OCI-LY7 (cell line): ENCODE measurements around the gene EBLN2. TPM values are rescaled to one million over a fixed set of nuclear protein-coding genes. Genes with fewer than 3 reads are reported as not detected.

Experiments
- BruUV-seq: library from RNA; stranded (reverse); fragments of 400-500 nt; replicated peaks from 2 replicates; lab custom pipeline; 2021; lab: Mats Ljungman, UMichigan
- CTCF ChIA-PET: fragments of 300-600 bp; sonication (Branson Sonifier 250); formaldehyde crosslinking; loops from one replicate; lab custom pipeline; 2022; ENCODE audit warnings: antibody characterized with exemption; ENCODE audit not compliant: unreplicated experiment; lab: Charles Lee
- POLR2A ChIA-PET: fragments of 300-600 bp; sonication (Branson Sonifier 250); formaldehyde crosslinking; loops from one replicate; lab custom pipeline; 2022; ENCODE audit warnings: antibody characterized with exemption; lab: Charles Lee
- DNase-seq: peaks from one replicate; pipeline ENCODE4 v3.0.0-alpha.2; 2015; ENCODE audit warnings: low spot score
- H2AFZ ChIP-seq: fragments of 200-600 bp; sonication (generic), shearing (Covaris generic); 2 replicates; pipeline ENCODE4 v1.6.1; 2014; ENCODE audit warnings: mild to moderate bottlenecking, antibody characterized with exemption, low read length, moderate library complexity
- H3K27ac ChIP-seq: fragments of 200-600 bp; sonication (generic); 2 replicates; pipeline ENCODE4 v1.5.1; 2014; ENCODE audit warnings: mixed run types, low read depth, mild to moderate bottlenecking, moderate library complexity, low read length, inconsistent platforms; ENCODE audit not compliant: poor library complexity, severe bottlenecking
- H3K36me3 ChIP-seq: fragments of 200-600 bp; sonication (generic); 2 replicates; pipeline ENCODE4 v1.6.1; 2014; ENCODE audit warnings: mild to moderate bottlenecking, antibody characterized with exemption, low read length, moderate library complexity, mixed read lengths; ENCODE audit not compliant: insufficient read depth
- H3K4me1 ChIP-seq: fragments of 200-600 bp; sonication (generic); 2 replicates; pipeline ENCODE4 v1.5.1; 2014; ENCODE audit warnings: mild to moderate bottlenecking, low read length; ENCODE audit not compliant: insufficient read depth, poor library complexity, severe bottlenecking
- H3K4me2 ChIP-seq: fragments of 200-600 bp; sonication (generic); 2 replicates; pipeline ENCODE4 v1.6.1; 2014; ENCODE audit warnings: mild to moderate bottlenecking, low read length
- H3K4me3 ChIP-seq: fragments of 200-600 bp; sonication (generic); 2 replicates; pipeline ENCODE4 v1.5.1; 2014; ENCODE audit warnings: mild to moderate bottlenecking, low read depth, low read length; ENCODE audit not compliant: poor library complexity, severe bottlenecking
- H3K79me2 ChIP-seq: fragments of 200-600 bp; sonication (generic); 2 replicates; pipeline ENCODE4 v1.6.1; 2016; ENCODE audit warnings: low read depth, mild to moderate bottlenecking, low read length, moderate library complexity, mixed read lengths; ENCODE audit not compliant: insufficient read depth
- H3K9me2 ChIP-seq: fragments of 200-600 bp; sonication (generic); 2 replicates; pipeline ENCODE4 v1.6.1; 2016; ENCODE audit warnings: mild to moderate bottlenecking, low read length, mixed read lengths; ENCODE audit not compliant: insufficient read depth
- H3K9me3 ChIP-seq: fragments of 200-600 bp; sonication (generic); 2 replicates; pipeline ENCODE4 v1.6.1; 2014; ENCODE audit warnings: mild to moderate bottlenecking, mixed run types, low read length, mixed read lengths
- H4K20me1 ChIP-seq: fragments of 200-600 bp; sonication (generic); 2 replicates; pipeline ENCODE4 v1.6.1; 2014; ENCODE audit warnings: mild to moderate bottlenecking, antibody characterized with exemption, low read length, moderate library complexity, mixed read lengths; ENCODE audit not compliant: insufficient read depth
- CTCF ChIP-seq: fragments of 200-600 bp; sonication (generic); conservative IDR thresholded peaks from 2 replicates; pipeline ENCODE4 v1.5.1; 2014; ENCODE audit warnings: mild to moderate bottlenecking, antibody characterized with exemption, low read length, moderate library complexity, mixed read lengths
- EZH2phosphoT487 ChIP-seq: fragments of 200-600 bp; sonication (generic); IDR thresholded peaks from 2 replicates; pipeline ENCODE4 v1.6.1; 2018; ENCODE audit warnings: low read depth, borderline replicate concordance, mild to moderate bottlenecking, mixed run types, antibody characterized with exemption, low read length, moderate library complexity, mixed read lengths
- intact Hi-C: fragments of 100-400 bp; cut with micrococcal nuclease; formaldehyde crosslinking; loops from one replicate; pipeline ENCODE4 v1.10.0; 2022; ENCODE audit not compliant: unreplicated experiment
- total RNA-seq, 2 experiments: library from RNA; depleted of rRNA in 1 of 2; stranded (reverse); fragments of >200 nt in 1 of 2; shearing (Covaris generic) in 1 of 2; gene quantifications; 2 replicates each; pipeline ENCODE4 v1.2.3, GENCODE V29; 2014 to 2022

EBLN2 gene
- total RNA-seq, 2 experiments from 2014 or later = 9.3 to 10.5 TPM

- TF ChIP-seq CTCF (no peak), EZH2phosphoT487 (no peak)
- H3K4me1 ChIP-seq = no peaks in the 10 kb centered on the region
- no peaks in the 10 kb centered on the region for H3K9me2 ChIP-seq
- H3K9me3 ChIP-seq = no peaks in the 10 kb centered on the region
- POLR2A ChIA-PET = no interaction called here
- CTCF ChIA-PET = no interaction called here
- H4K20me1 ChIP-seq = no peaks in the 10 kb centered on the region
- H3K79me2 ChIP-seq = no peaks in the 10 kb centered on the region
- H3K27ac ChIP-seq = no peak overlapping the region
- H2AFZ ChIP-seq = no peak overlapping the region
- no peak for DNase-seq
- H3K36me3 ChIP-seq = 0 out of 2 replicates have a peak, but pooled peaks cover under 1% of the 10 kb centered on the region
- no peak overlapping the region for H3K4me2 ChIP-seq
- BruUV-seq = no TSS peak
- intact Hi-C loops = no loop called here
- no peak overlapping the region for H3K4me3 ChIP-seq
These were observed 11.7 kb downstream of the EBLN2 start for GRCh38 chr3:73073091-73073707.

- TF ChIP-seq EZH2phosphoT487 (no peak), CTCF (no peak)
- POLR2A ChIA-PET = no interaction called here
- no peaks in the 10 kb centered on the region for H3K79me2 ChIP-seq
- no peak overlapping the region for H3K27ac ChIP-seq
- no peaks in the 10 kb centered on the region for H3K9me3 ChIP-seq
- CTCF ChIA-PET = no interaction called here
- no peaks in the 10 kb centered on the region for H3K9me2 ChIP-seq
- H3K4me1 ChIP-seq = no peaks in the 10 kb centered on the region
- H3K36me3 ChIP-seq = no peaks in the 10 kb centered on the region
- H3K4me2 ChIP-seq = no peak overlapping the region
- H3K4me3 ChIP-seq = no peak overlapping the region
- H4K20me1 ChIP-seq = no peaks in the 10 kb centered on the region
- intact Hi-C loops = no loop called here
- H2AFZ ChIP-seq = no peak overlapping the region
- no TSS peak for BruUV-seq
- no peak for DNase-seq
These were observed 13.3 kb downstream of the EBLN2 start for GRCh38 chr3:73074781-73075180.

- intact Hi-C loops = no loop called here
- no peaks in the 10 kb centered on the region for H3K4me1 ChIP-seq
- no peaks in the 10 kb centered on the region for H3K79me2 ChIP-seq
- CTCF ChIA-PET = no interaction called here
- no TSS peak for BruUV-seq
- H3K27ac ChIP-seq = no peak overlapping the region
- DNase-seq = no peak
- H2AFZ ChIP-seq = no peak overlapping the region
- no peak overlapping the region for H3K4me2 ChIP-seq
- TF ChIP-seq EZH2phosphoT487 (no peak), CTCF (no peak)
- H3K9me2 ChIP-seq = no peaks in the 10 kb centered on the region
- H3K9me3 ChIP-seq = no peaks in the 10 kb centered on the region
- no peaks in the 10 kb centered on the region for H4K20me1 ChIP-seq
- no peaks in the 10 kb centered on the region for H3K36me3 ChIP-seq
- POLR2A ChIA-PET = interaction anchor here (1.0 kb wide), 1 partner anchor 13 kb away, joined by 3 read pairs; no protein-coding TSS in a partner anchor
- H3K4me3 ChIP-seq = no peak overlapping the region
These were observed 18.9 kb downstream of the EBLN2 start for GRCh38 chr3:73080216-73080966.
